Suprapubic skin (tissue), 4 donors: ENCODE results near the gene TBXAS1. TPM values are rescaled to one million over a fixed set of nuclear protein-coding genes. Genes with fewer than 3 reads are reported as not detected.

Source experiments
- DNase-seq, 2 donors: peaks; one replicate each; pipeline ENCODE4 v3.0.0-alpha.2; 2019; ENCODE audit warnings: low spot score in 2 of 2
- H3K27ac ChIP-seq: fragments of 200-600 bp; sonication (generic); one replicate; pipeline ENCODE4 v1.5.1; 2019
- H3K27me3 ChIP-seq: fragments of 200-600 bp; sonication (generic); one replicate; pipeline ENCODE4 v1.5.1; 2019
- H3K36me3 ChIP-seq: fragments of 200-600 bp; sonication (generic); one replicate; pipeline ENCODE4 v1.5.1; 2019
- H3K4me1 ChIP-seq: fragments of 200-600 bp; sonication (generic); one replicate; pipeline ENCODE4 v1.5.1; 2019
- H3K4me3 ChIP-seq: fragments of 200-600 bp; sonication (generic); one replicate; pipeline ENCODE4 v1.5.1; 2019; ENCODE audit warnings: mild to moderate bottlenecking
- H3K9me3 ChIP-seq: fragments of 200-600 bp; sonication (generic); one replicate; pipeline ENCODE4 v1.5.1; 2019
- EP300 ChIP-seq: sonication (generic); formaldehyde crosslinking; IDR thresholded peaks from one replicate; pipeline ENCODE4 v1.6.1; 2017; ENCODE audit warnings: antibody characterized with exemption
- POLR2A ChIP-seq, 2 donors: fragments of 450-650 bp; IDR thresholded peaks; one replicate each; pipeline ENCODE4 v1.6.1; 2017; ENCODE audit warnings: antibody characterized with exemption in 2 of 2, mild to moderate bottlenecking in 2 of 2, moderate library complexity in 2 of 2
- POLR2AphosphoS5 ChIP-seq, 3 donors: sonication (generic); formaldehyde crosslinking; IDR thresholded peaks; one replicate each; pipeline ENCODE4 v1.6.1; 2017; ENCODE audit warnings: antibody characterized with exemption in 3 of 3
- whole genome bisulfite sequencing: methylation state at CpG from one replicate; pipeline ENCODE4 v1.1.5; 2018; 5-methylcytosine and 5-hydroxymethylcytosine counted together
- total RNA-seq, 4 donors: library from RNA; depleted of rRNA; stranded (reverse); fragments of >200 nt; gene quantifications; one replicate each; pipeline ENCODE4 v1.1.0, GENCODE V29; 2016
- TF ChIP-seq, protein P1 (sequence below), 2 donors: fragments of 200-600 bp in 1 of 2; fragments of 450-650 bp in 1 of 2; sonication (generic) in 1 of 2; IDR thresholded peaks; one replicate each; pipeline ENCODE4 v1.5.1; 2016 to 2019; ENCODE audit warnings: antibody characterized with exemption in 2 of 2, mild to moderate bottlenecking in 1 of 2, moderate library complexity in 1 of 2

TBXAS1 gene
- total RNA-seq, 4 donors from 2014 or later, result 1.4 to 2.4 (median 2.1) TPM

DNA sequence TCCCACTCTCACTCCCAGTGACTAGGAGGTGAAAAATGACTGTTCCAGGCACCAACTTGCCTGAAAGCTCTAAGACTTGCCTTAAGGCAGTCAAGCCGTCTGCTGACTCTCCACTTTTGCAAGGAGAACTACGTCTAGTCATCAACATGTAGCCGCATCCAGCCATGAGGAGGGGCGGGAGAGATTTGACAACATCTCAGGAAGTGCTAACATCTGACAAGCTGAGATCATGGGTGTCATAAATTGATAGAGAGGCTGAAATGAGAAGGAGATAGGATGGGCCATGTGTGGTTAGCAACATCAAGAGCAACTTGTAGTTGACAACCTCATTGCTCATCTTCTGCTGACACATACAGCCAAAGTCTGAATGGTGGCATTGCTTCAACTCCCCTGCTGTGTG lies 9.0 kb upstream of the TBXAS1 start:
- no peak for DNase-seq
- Histone ChIP-seq H3K4me1 (no peaks in the 10 kb centered on the region), H3K4me3 (no peak overlapping the region), H3K9me3 (no peaks in the 10 kb centered on the region), H3K36me3 (no peaks in the 10 kb centered on the region), H3K27me3 (peaks cover 4% of the 10 kb centered on the region), H3K27ac (no peak overlapping the region)
- TF ChIP-seq, protein P1, sequence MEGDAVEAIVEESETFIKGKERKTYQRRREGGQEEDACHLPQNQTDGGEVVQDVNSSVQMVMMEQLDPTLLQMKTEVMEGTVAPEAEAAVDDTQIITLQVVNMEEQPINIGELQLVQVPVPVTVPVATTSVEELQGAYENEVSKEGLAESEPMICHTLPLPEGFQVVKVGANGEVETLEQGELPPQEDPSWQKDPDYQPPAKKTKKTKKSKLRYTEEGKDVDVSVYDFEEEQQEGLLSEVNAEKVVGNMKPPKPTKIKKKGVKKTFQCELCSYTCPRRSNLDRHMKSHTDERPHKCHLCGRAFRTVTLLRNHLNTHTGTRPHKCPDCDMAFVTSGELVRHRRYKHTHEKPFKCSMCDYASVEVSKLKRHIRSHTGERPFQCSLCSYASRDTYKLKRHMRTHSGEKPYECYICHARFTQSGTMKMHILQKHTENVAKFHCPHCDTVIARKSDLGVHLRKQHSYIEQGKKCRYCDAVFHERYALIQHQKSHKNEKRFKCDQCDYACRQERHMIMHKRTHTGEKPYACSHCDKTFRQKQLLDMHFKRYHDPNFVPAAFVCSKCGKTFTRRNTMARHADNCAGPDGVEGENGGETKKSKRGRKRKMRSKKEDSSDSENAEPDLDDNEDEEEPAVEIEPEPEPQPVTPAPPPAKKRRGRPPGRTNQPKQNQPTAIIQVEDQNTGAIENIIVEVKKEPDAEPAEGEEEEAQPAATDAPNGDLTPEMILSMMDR (IDR thresholded peaks at IDR 0.05), result no peak
- no peak for TF ChIP-seq POLR2A (IDR thresholded peaks at IDR 0.05)
- TF ChIP-seq EP300, result no peak
- no peak for TF ChIP-seq POLR2AphosphoS5 (IDR thresholded peaks at IDR 0.05)
- WGBS, result 22% methylated on average over 4 of the region's 4 CpGs

DNA sequence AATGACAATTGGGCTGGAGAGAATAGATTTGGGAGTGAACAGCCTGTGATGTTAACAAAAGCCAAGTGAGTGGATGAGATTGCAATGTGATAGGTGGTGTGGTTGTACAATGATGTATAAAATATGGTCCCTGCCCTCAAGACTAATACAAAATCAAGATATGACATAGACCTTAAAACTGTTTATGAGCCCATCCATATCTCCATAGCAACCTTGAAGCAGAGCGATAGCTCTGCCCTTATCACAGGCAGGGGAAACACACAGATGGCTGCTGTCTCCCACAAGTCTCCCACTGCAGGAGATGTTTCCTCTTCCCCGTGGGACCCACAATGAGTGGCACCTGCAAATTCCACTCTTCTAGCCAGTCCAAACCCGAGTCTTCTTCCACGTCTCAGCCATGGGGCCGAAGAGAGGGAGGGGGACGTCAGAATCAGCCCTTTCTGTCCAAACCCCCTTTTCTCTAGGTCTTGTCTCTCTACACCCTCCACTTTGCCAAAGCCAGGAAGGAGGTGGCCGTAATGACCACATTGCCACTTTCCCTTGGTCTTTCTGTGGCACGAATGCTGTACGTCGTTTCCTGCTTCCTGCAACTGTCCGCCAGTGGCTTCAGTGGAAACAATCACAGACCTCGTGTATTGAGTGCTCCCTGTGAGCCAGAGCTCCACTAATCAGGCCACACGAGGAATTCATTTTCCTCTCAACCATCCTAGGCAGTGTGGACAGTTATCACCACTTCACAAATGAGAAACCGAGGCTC lies 7.5 kb upstream of the TBXAS1 start:
- H3K4me1 ChIP-seq, result no peaks in the 10 kb centered on the region
- 78% methylated on average over 14 of the region's 14 CpGs for WGBS
- no peaks in the 10 kb centered on the region for H3K9me3 ChIP-seq
- H3K36me3 ChIP-seq, result no peaks in the 10 kb centered on the region
- H3K4me3 ChIP-seq, result no peak overlapping the region
- H3K27me3 ChIP-seq, result peaks cover 4% of the 10 kb centered on the region
- H3K27ac ChIP-seq, result no peak overlapping the region
- TF ChIP-seq POLR2AphosphoS5 (IDR thresholded peaks at IDR 0.05) (no peak), POLR2A (IDR thresholded peaks at IDR 0.05) (no peak)
- TF ChIP-seq, protein P1 (IDR thresholded peaks at IDR 0.05), result no peak
- no peak for DNase-seq

DNA sequence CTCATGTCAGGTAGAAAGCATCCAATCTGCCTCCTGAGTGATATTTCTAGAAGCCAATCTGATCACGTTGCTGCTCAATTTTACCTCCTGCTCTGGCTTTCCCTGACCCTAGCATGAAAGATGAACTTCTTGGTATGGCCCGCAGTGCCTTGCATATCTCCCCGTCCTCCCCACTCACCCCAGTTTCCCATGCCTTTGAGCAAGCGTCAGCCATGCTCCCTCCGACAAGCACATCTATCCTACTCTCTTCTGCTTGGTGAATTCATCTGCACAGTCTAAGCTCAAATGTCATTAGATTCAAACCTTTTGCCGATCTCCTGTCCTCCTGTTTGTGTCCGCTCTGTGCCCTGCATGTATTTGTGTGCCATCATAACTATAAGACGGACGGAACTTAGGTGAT lies 6.2 kb upstream of the TBXAS1 start:
- Histone ChIP-seq H3K36me3 (no peaks in the 10 kb centered on the region), H3K9me3 (no peaks in the 10 kb centered on the region), H3K4me3 (no peak overlapping the region), H3K27me3 (peaks cover 4% of the 10 kb centered on the region), H3K4me1 (no peaks in the 10 kb centered on the region), H3K27ac (no peak overlapping the region)
- WGBS, result 90% methylated on average over 9 of the region's 9 CpGs
- TF ChIP-seq EP300, result no peak
- TF ChIP-seq, protein P1 (IDR thresholded peaks at IDR 0.05), result no peak
- no peak for TF ChIP-seq POLR2A (IDR thresholded peaks at IDR 0.05)
- TF ChIP-seq POLR2AphosphoS5 (IDR thresholded peaks at IDR 0.05), result no peak
- DNase-seq, result no peak

- Histone ChIP-seq H3K27me3 (peaks cover 4% of the 10 kb centered on the region), H3K9me3 (no peaks in the 10 kb centered on the region), H3K4me3 (no peak overlapping the region), H3K36me3 (no peaks in the 10 kb centered on the region), H3K4me1 (no peaks in the 10 kb centered on the region), H3K27ac (no peak overlapping the region)
- 50% methylated on average over 8 of the region's 8 CpGs for WGBS
- no peak for DNase-seq
- TF ChIP-seq POLR2A (IDR thresholded peaks at IDR 0.05), result no peak
- TF ChIP-seq POLR2AphosphoS5 (IDR thresholded peaks at IDR 0.05), result no peak
- no peak for TF ChIP-seq EP300
- TF ChIP-seq, protein P1 (IDR thresholded peaks at IDR 0.05), result no peak
These were observed 5.0 kb upstream of the TBXAS1 start for GRCh38 chr7:139823959-139824521.

DNA sequence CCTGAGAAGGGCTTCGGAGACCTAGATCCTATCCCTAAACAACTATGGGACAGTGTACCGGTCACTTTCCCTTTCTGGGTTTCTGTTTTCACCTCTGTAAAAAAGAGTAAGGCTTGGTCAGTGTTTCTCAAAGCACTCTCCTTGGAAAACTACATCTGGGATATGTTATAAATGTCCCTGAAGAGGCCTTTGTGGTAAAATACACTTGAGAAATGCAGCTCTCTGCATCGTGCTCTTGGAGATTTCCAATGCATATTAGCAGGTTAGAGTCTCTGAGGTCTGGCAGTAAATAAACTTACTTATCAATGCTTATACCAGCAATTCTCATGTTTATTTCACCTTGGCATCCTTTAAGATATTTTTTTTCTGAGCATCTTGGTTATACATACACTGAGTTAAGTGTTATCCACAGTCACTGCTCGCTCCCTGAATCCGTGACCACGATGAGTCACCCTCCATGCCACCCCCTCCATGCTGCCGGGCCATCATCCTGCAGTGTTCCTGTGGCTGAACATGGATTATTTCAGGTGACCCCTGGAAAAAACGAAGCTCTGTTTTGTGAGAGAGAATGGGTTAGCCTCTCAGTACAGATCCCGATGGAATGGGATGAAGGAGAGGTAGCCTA lies 3.3 kb upstream of the TBXAS1 start:
- Histone ChIP-seq H3K27me3 (peaks cover 4% of the 10 kb centered on the region), H3K4me3 (no peak overlapping the region), H3K9me3 (no peaks in the 10 kb centered on the region), H3K36me3 (no peaks in the 10 kb centered on the region), H3K4me1 (no peaks in the 10 kb centered on the region), H3K27ac (no peak overlapping the region)
- no peak for TF ChIP-seq POLR2A (IDR thresholded peaks at IDR 0.05)
- TF ChIP-seq, protein P1 (IDR thresholded peaks at IDR 0.05), result no peak
- 66% methylated on average over 9 of the region's 9 CpGs for WGBS
- no peak for DNase-seq
